BJ (cell line): ENCODE data around the gene NKAIN2. TPM values are rescaled to one million over a fixed set of nuclear protein-coding genes. Genes with fewer than 3 reads are reported as not detected.
A peak's percentile ranks its signal among the peaks of the same experiment; 100 is the strongest.

ENCODE experiments used
- CTCF ChIA-PET: fragments of 350-600 bp; formaldehyde crosslinking; extraction: SDS; loops from one replicate; lab custom pipeline; 2021; ENCODE audit warnings: antibody characterized with exemption, inconsistent platforms; lab: Yijun Ruan, JAX
- POLR2A ChIA-PET: fragments of 300-600 bp; sonication (Branson Sonifier 250); formaldehyde crosslinking; extraction: SDS; loops from one replicate; lab custom pipeline; 2021; ENCODE audit warnings: antibody characterized with exemption; lab: Charles Lee
- DNase-seq: peaks from one replicate; pipeline ENCODE4 v3.0.0-alpha.2; 2011; ENCODE audit warnings: low read depth
- H3K27me3 ChIP-seq: 2 replicates; pipeline ENCODE4 v1.6.0; 2011; ENCODE audit warnings: low read length; ENCODE audit not compliant: control insufficient read depth, insufficient read depth
- H3K36me3 ChIP-seq: 2 replicates; pipeline ENCODE4 v1.5.1; 2011; ENCODE audit warnings: low read length; ENCODE audit not compliant: control insufficient read depth, insufficient read depth
- H3K4me3 ChIP-seq: 2 replicates; pipeline ENCODE4 v1.5.1; 2011; ENCODE audit warnings: low read depth, mild to moderate bottlenecking, control low read depth, low read length
- CTCF ChIP-seq: IDR thresholded peaks from 2 replicates; pipeline ENCODE4 v1.5.1; 2011; ENCODE audit warnings: low read depth, mild to moderate bottlenecking, control low read depth, inconsistent platforms, low read length, moderate library complexity; ENCODE audit not compliant: insufficient read depth
- polyA plus RNA-seq: library from polyadenylated mRNA; depleted of rRNA; stranded (reverse); fragments of >200 nt; gene quantifications from 2 replicates; pipeline ENCODE4 v1.2.3, GENCODE V29; 2011; rRNA removed

NKAIN2 gene
- polyA plus RNA-seq, 1 experiment = not detected

DNA sequence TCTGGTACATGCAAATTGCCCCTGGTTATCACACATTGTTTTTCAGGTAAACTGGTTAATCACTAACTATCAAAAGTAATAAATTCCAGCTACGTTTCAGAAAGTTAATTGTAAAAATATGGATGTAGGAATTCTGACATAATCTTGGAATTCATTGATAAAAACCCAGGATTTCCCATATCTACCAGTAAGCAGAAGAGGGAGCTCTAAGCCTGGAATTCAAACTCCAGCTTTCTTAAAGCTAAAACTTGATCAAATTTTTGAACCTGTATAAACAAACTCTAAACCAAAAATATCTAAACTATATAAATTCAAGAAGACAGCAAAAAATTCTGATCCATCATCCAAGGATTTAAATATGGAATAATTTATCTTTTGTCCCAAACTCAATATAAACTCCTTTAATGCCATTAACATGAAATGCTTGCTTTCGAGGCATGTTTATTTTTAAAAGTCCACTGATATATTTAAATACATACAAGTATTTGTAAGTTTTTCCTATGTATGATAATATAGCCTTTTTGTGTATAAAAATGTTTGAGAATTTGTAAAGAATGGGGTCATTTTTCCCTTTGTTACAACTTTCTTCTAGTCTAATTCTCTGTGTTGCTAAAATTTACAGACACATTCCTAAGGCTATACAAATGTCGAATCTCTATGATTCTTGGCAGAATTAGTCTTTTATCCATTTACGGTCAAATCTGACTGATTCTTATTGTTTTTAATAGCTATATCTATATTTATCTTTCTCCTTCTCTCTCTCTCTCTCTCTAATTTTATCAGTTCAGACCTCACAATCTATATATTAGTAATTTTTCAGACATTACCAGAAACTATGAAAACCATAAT, 1067.2 kb downstream of the NKAIN2 start:
- no peak overlapping the region for H3K4me3 ChIP-seq
- no peaks in the 10 kb centered on the region for H3K27me3 ChIP-seq
- DNase-seq = no peak
- no peaks in the 10 kb centered on the region for H3K36me3 ChIP-seq
- ChIA-PET POLR2A (interaction anchor here (0.6 kb wide), 1 partner anchor 381 kb away, joined by 3 read pairs; no protein-coding TSS in a partner anchor), CTCF (interaction anchor here (0.7 to 5.9 kb wide), 13 partner anchors 9 to 883 kb away, joined by 3 to 62 read pairs (median 3); partner anchors contain the start of gene TPD52L1)
- peak; percentile 63 for TF ChIP-seq CTCF

GRCh38 chr6:124872361-124873065, 1068.8 kb downstream of the NKAIN2 start:
- TF ChIP-seq CTCF = no peak
- CTCF ChIA-PET = interaction anchor here (1.3 to 5.9 kb wide), 4 partner anchors 91 to 441 kb away, joined by 3 to 62 read pairs (median 4); no protein-coding TSS in a partner anchor
- no peak for DNase-seq
- Histone ChIP-seq H3K36me3 (no peaks in the 10 kb centered on the region), H3K27me3 (no peaks in the 10 kb centered on the region), H3K4me3 (no peak overlapping the region)
- POLR2A ChIA-PET = no interaction called here

DNA sequence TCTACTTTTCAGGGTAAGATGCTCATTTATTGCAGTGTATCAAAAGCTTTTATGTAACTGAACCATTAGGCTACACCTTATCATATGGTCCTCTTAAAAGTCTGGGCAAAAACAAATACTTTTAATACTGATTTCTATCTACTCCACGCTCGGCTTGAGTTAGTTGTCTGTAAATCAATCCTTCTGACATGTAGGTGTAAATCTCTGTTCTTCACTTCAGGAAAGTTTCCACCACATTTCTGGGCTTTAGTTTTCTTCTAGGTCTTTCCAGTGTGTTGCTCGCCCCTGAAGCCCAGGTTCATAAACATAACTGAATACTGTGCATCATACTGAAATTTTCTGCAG, 1069.4 kb downstream of the NKAIN2 start:
- ChIA-PET CTCF (interaction anchor here (1.3 to 5.9 kb wide), 4 partner anchors 90 to 440 kb away, joined by 3 to 62 read pairs (median 4); no protein-coding TSS in a partner anchor), POLR2A (no interaction called here)
- Histone ChIP-seq H3K36me3 (no peaks in the 10 kb centered on the region), H3K27me3 (no peaks in the 10 kb centered on the region), H3K4me3 (no peak overlapping the region)
- TF ChIP-seq CTCF = no peak
- no peak for DNase-seq

Other genes with a start within 250 kb of the NKAIN2 start
- not detected in 2 replicates for gene TRDN, start 166.9 kb upstream of the NKAIN2 start, polyA plus RNA-seq